ENCODE data around the gene RNF220. TPM values are rescaled to one million over a fixed set of nuclear protein-coding genes. Genes with fewer than 3 reads are reported as not detected.
A peak's percentile ranks its signal among the peaks of the same experiment; 100 is the strongest.

RNF220 gene
- total and polyA plus RNA-seq, 2 donors from 2014 or later: 66.9 to 69.0 TPM

- H3K4me1 ChIP-seq (ENCODE audit: control insufficient read depth in 2 of 3, insufficient read depth in 2 of 3, low read depth in 1 of 3, low read length in 3 of 3): peaks cover 0 to 20% (median 15%) of the 10 kb centered on the region in 3 donors
- H3K27ac ChIP-seq (ENCODE audit: low read depth in 2 of 2, low read length in 2 of 2): no peak overlapping the region
These were observed 231.9 kb downstream of the RNF220 start for GRCh38 chr1:44636688-44637598.

GRCh38 chr1:44637702-44638411 is 232.8 kb downstream of the RNF220 start:
- H3K4me3 ChIP-seq (ENCODE audit: low read length in 3 of 3): no peak overlapping the region
- H3K27me3 ChIP-seq (ENCODE audit: control insufficient read depth, insufficient read depth, low read length): no peaks in the 10 kb centered on the region
- H3K27ac ChIP-seq (ENCODE audit: low read depth in 2 of 2, low read length in 2 of 2): no peak overlapping the region
- no peaks in the 10 kb centered on the region for H3K9me3 ChIP-seq (ENCODE audit: control insufficient read depth in 2 of 3, insufficient read depth in 1 of 3, low read length in 3 of 3)
- DNase-seq (peak in 3 of 5 donors; percentile 50 to 58 (median 53)), FAIRE-seq (no peak)
- peaks cover 8 to 44% (median 43%) of the 10 kb centered on the region in 3 donors for H3K36me3 ChIP-seq (ENCODE audit: control insufficient read depth in 2 of 3, insufficient read depth in 3 of 3, low read length in 3 of 3)
- no peak overlapping the region for H3K9ac ChIP-seq (ENCODE audit: low read length in 3 of 3)
- intact Hi-C loops (cut with DNase I): no loop called here
- TF ChIP-seq CTCF (IDR thresholded peaks at IDR 0.05; ENCODE audit: borderline replicate concordance, extremely low read depth, insufficient read depth): no peak
- H3K4me1 ChIP-seq (ENCODE audit: control insufficient read depth in 2 of 3, insufficient read depth in 2 of 3, low read depth in 1 of 3, low read length in 3 of 3): peaks cover 0 to 15% (median 10%) of the 10 kb centered on the region in 3 donors

More at GRCh38 chr1:44636688-44637598, 231.9 kb downstream of the RNF220 start:
- H3K9ac ChIP-seq (ENCODE audit: low read length in 3 of 3): no peak overlapping the region
- DNase-seq (no peak), FAIRE-seq (no peak)
- no peaks in the 10 kb centered on the region for H3K27me3 ChIP-seq (ENCODE audit: control insufficient read depth, insufficient read depth, low read length)
- H3K4me3 ChIP-seq (ENCODE audit: low read length in 3 of 3): no peak overlapping the region
- peaks cover 8 to 40% (median 34%) of the 10 kb centered on the region in 3 donors for H3K36me3 ChIP-seq (ENCODE audit: control insufficient read depth in 2 of 3, insufficient read depth in 3 of 3, low read length in 3 of 3)
- intact Hi-C loops (cut with DNase I): no loop called here
- TF ChIP-seq CTCF (IDR thresholded peaks at IDR 0.05; ENCODE audit: borderline replicate concordance, extremely low read depth, insufficient read depth): no peak
- no peaks in the 10 kb centered on the region for H3K9me3 ChIP-seq (ENCODE audit: control insufficient read depth in 2 of 3, insufficient read depth in 1 of 3, low read length in 3 of 3)

GRCh38 chr1:44640200-44640853 is 235.3 kb downstream of the RNF220 start:
- peaks cover 5 to 61% (median 45%) of the 10 kb centered on the region in 3 donors for H3K36me3 ChIP-seq (ENCODE audit: control insufficient read depth in 2 of 3, insufficient read depth in 3 of 3, low read length in 3 of 3)
- intact Hi-C loops (cut with DNase I): no loop called here
- no peaks in the 10 kb centered on the region for H3K9me3 ChIP-seq (ENCODE audit: control insufficient read depth in 2 of 3, insufficient read depth in 1 of 3, low read length in 3 of 3)
- H3K4me1 ChIP-seq (ENCODE audit: control insufficient read depth in 2 of 3, insufficient read depth in 2 of 3, low read depth in 1 of 3, low read length in 3 of 3): peaks cover 0 to 3% (median 0%) of the 10 kb centered on the region in 3 donors
- DNase-seq (no peak), FAIRE-seq (no peak)
- no peak for TF ChIP-seq CTCF (IDR thresholded peaks at IDR 0.05; ENCODE audit: borderline replicate concordance, extremely low read depth, insufficient read depth)
- no peak overlapping the region for H3K4me3 ChIP-seq (ENCODE audit: low read length in 3 of 3)
- H3K27ac ChIP-seq (ENCODE audit: low read depth in 2 of 2, low read length in 2 of 2): no peak overlapping the region
- no peaks in the 10 kb centered on the region for H3K27me3 ChIP-seq (ENCODE audit: control insufficient read depth, insufficient read depth, low read length)
- no peak overlapping the region for H3K9ac ChIP-seq (ENCODE audit: low read length in 3 of 3)

Measured in kidney (tissue), 14 donors.